Activated T-cell treated with anti-CD3 and anti-CD28 coated beads, Interleukin-2, amount 50 U/mL, for 4 hours (primary cell): ENCODE data around the gene FHIT. TPM values are rescaled to one million over a fixed set of nuclear protein-coding genes. Genes with fewer than 3 reads are reported as not detected.
A peak's percentile ranks its signal among the peaks of the same experiment; 100 is the strongest.

Experiments
- ATAC-seq, 2 donors: fragments of 200-7000 bp; cut with Tn5 transposase; one replicate each; pipeline ENCODE4 v1.10.0; 2021
- DNase-seq: peaks from one replicate; pipeline ENCODE4 v3.0.0-alpha.2; 2020
- H3K27me3 Mint-ChIP-seq: one replicate; pipeline ENCODE4 v1.8.0; 2021; ENCODE audit warnings: low read depth, mixed read lengths
- H3K36me3 Mint-ChIP-seq: one replicate; pipeline ENCODE4 v1.8.0; 2022; ENCODE audit warnings: mixed read lengths; ENCODE audit not compliant: insufficient read depth
- H3K4me1 Mint-ChIP-seq: one replicate; pipeline ENCODE4 v1.8.0; 2021; ENCODE audit warnings: low read depth, mixed read lengths
- H3K4me3 Mint-ChIP-seq: one replicate; pipeline ENCODE4 v1.8.0; 2021; ENCODE audit warnings: mild to moderate bottlenecking, moderate library complexity, mixed read lengths
- H3K9me3 Mint-ChIP-seq: one replicate; pipeline ENCODE4 v1.8.0; 2021; ENCODE audit warnings: mixed read lengths
- total RNA-seq, 3 donors: library from RNA; stranded (reverse); gene quantifications; one replicate each; pipeline ENCODE4 v1.2.1, GENCODE V29; 2021

The FHIT gene
- total RNA-seq, 3 donors from 2014 or later = 0.66 to 5.5 (median 2.4) TPM

GRCh38 chr3:59894425-59895121, 1356.7 kb downstream of the FHIT start:
- ATAC-seq = peak in 1 of 2 donors; percentile 43
- Mint-ChIP-seq H3K9me3 (no peaks in the 10 kb centered on the region), H3K27me3 (no peaks in the 10 kb centered on the region), H3K4me1 (peaks cover 45% of the 10 kb centered on the region), H3K36me3 (peaks cover 8% of the 10 kb centered on the region), H3K4me3 (no peak overlapping the region)
- DNase-seq = no peak

GRCh38 chr3:59890639-59891038, 1360.6 kb downstream of the FHIT start:
- peaks cover 3% of the 10 kb centered on the region for H3K36me3 Mint-ChIP-seq
- ATAC-seq (no peak), DNase-seq (no peak)
- no peaks in the 10 kb centered on the region for H3K9me3 Mint-ChIP-seq
- H3K4me3 Mint-ChIP-seq = no peak overlapping the region
- H3K27me3 Mint-ChIP-seq = no peaks in the 10 kb centered on the region
- peaks cover 59% of the 10 kb centered on the region for H3K4me1 Mint-ChIP-seq

- ATAC-seq = no peak
- Mint-ChIP-seq H3K9me3 (no peaks in the 10 kb centered on the region), H3K4me1 (peaks cover 69% of the 10 kb centered on the region), H3K4me3 (no peak overlapping the region), H3K27me3 (no peaks in the 10 kb centered on the region), H3K36me3 (peaks cover 6% of the 10 kb centered on the region)
- no peak for DNase-seq
Measured at GRCh38 chr3:59886790-59887189, 1364.5 kb downstream of the FHIT start.

GRCh38 chr3:59885899-59886400, 1365.3 kb downstream of the FHIT start:
- Mint-ChIP-seq H3K9me3 (no peaks in the 10 kb centered on the region), H3K4me1 (peaks cover 68% of the 10 kb centered on the region), H3K36me3 (peaks cover 6% of the 10 kb centered on the region), H3K27me3 (no peaks in the 10 kb centered on the region), H3K4me3 (no peak overlapping the region)
- DNase-seq (no peak), ATAC-seq (no peak)

- Mint-ChIP-seq H3K4me1 (peaks cover 68% of the 10 kb centered on the region), H3K4me3 (no peak overlapping the region), H3K27me3 (no peaks in the 10 kb centered on the region), H3K9me3 (no peaks in the 10 kb centered on the region), H3K36me3 (peaks cover 6% of the 10 kb centered on the region)
- ATAC-seq = no peak
- DNase-seq = no peak
Measured at GRCh38 chr3:59885101-59885500, 1366.2 kb downstream of the FHIT start.

- ATAC-seq = no peak
- Mint-ChIP-seq H3K4me1 (peaks cover 68% of the 10 kb centered on the region), H3K4me3 (no peak overlapping the region), H3K36me3 (peaks cover 6% of the 10 kb centered on the region), H3K27me3 (no peaks in the 10 kb centered on the region), H3K9me3 (no peaks in the 10 kb centered on the region)
- DNase-seq = no peak
Measured at GRCh38 chr3:59884409-59884808, 1366.8 kb downstream of the FHIT start.

GRCh38 chr3:59882746-59883145, 1368.5 kb downstream of the FHIT start:
- DNase-seq (no peak), ATAC-seq (no peak)
- Mint-ChIP-seq H3K4me1 (peaks cover 75% of the 10 kb centered on the region), H3K9me3 (no peaks in the 10 kb centered on the region), H3K36me3 (peaks cover 6% of the 10 kb centered on the region), H3K27me3 (no peaks in the 10 kb centered on the region), H3K4me3 (no peak overlapping the region)

GRCh38 chr3:59880717-59881116, 1370.5 kb downstream of the FHIT start:
- DNase-seq (no peak), ATAC-seq (no peak)
- no peak overlapping the region for H3K4me3 Mint-ChIP-seq
- peaks cover 58% of the 10 kb centered on the region for H3K4me1 Mint-ChIP-seq
- no peaks in the 10 kb centered on the region for H3K27me3 Mint-ChIP-seq
- H3K9me3 Mint-ChIP-seq = no peaks in the 10 kb centered on the region
- H3K36me3 Mint-ChIP-seq = peaks cover 5% of the 10 kb centered on the region

GRCh38 chr3:59879031-59879581, 1372.1 kb downstream of the FHIT start:
- no peaks in the 10 kb centered on the region for H3K9me3 Mint-ChIP-seq
- peaks cover 47% of the 10 kb centered on the region for H3K4me1 Mint-ChIP-seq

GRCh38 chr3:59878038-59878427, 1373.2 kb downstream of the FHIT start:
- ATAC-seq = no peak
- H3K9me3 Mint-ChIP-seq = no peaks in the 10 kb centered on the region
- H3K4me3 Mint-ChIP-seq = no peak overlapping the region
- H3K36me3 Mint-ChIP-seq = peaks cover 18% of the 10 kb centered on the region
- peaks cover 53% of the 10 kb centered on the region for H3K4me1 Mint-ChIP-seq
- no peaks in the 10 kb centered on the region for H3K27me3 Mint-ChIP-seq
- DNase-seq = no peak

More at GRCh38 chr3:59879031-59879581, 1372.1 kb downstream of the FHIT start:
- DNase-seq (no peak), ATAC-seq (no peak)
- no peak overlapping the region for H3K4me3 Mint-ChIP-seq
- H3K36me3 Mint-ChIP-seq = peaks cover 12% of the 10 kb centered on the region
- H3K27me3 Mint-ChIP-seq = no peaks in the 10 kb centered on the region

GRCh38 chr3:59877263-59878037, 1373.8 kb downstream of the FHIT start:
- Mint-ChIP-seq H3K4me3 (no peak overlapping the region), H3K36me3 (peaks cover 19% of the 10 kb centered on the region), H3K9me3 (no peaks in the 10 kb centered on the region), H3K4me1 (peaks cover 50% of the 10 kb centered on the region), H3K27me3 (no peaks in the 10 kb centered on the region)
- no peak for DNase-seq
- no peak for ATAC-seq

GRCh38 chr3:59876533-59877062, 1374.7 kb downstream of the FHIT start:
- Mint-ChIP-seq H3K36me3 (peaks cover 19% of the 10 kb centered on the region), H3K9me3 (no peaks in the 10 kb centered on the region), H3K4me3 (no peak overlapping the region), H3K27me3 (no peaks in the 10 kb centered on the region), H3K4me1 (peaks cover 50% of the 10 kb centered on the region)
- DNase-seq (no peak), ATAC-seq (no peak)

GRCh38 chr3:59873576-59874230, 1377.5 kb downstream of the FHIT start:
- DNase-seq (no peak), ATAC-seq (no peak)
- no peaks in the 10 kb centered on the region for H3K27me3 Mint-ChIP-seq
- no peaks in the 10 kb centered on the region for H3K9me3 Mint-ChIP-seq
- H3K4me3 Mint-ChIP-seq = no peak overlapping the region
- peaks cover 19% of the 10 kb centered on the region for H3K36me3 Mint-ChIP-seq
- peaks cover 53% of the 10 kb centered on the region for H3K4me1 Mint-ChIP-seq

- H3K4me3 Mint-ChIP-seq = no peak overlapping the region
- H3K4me1 Mint-ChIP-seq = peaks cover 55% of the 10 kb centered on the region
- no peaks in the 10 kb centered on the region for H3K9me3 Mint-ChIP-seq
- ATAC-seq (peak in 1 of 2 donors; percentile 55), DNase-seq (no peak)
- H3K36me3 Mint-ChIP-seq = peaks cover 19% of the 10 kb centered on the region
- H3K27me3 Mint-ChIP-seq = no peaks in the 10 kb centered on the region
Measured at GRCh38 chr3:59872128-59872527, 1379.1 kb downstream of the FHIT start.
